T-helper 1 cell treated with Interleukin-12 subunit alpha and Interleukin-12 subunit beta and Interleukin-4 antibody, amounts not matched to agents 30 ng/mL and 1 ng/mL, for 36 hours (primary cell): ENCODE measurements around the gene RBBP7. TPM values are rescaled to one million over a fixed set of nuclear protein-coding genes. Genes with fewer than 3 reads are reported as not detected.

Experiments used
- intact Hi-C: fragments of 100-400 bp; cut with micrococcal nuclease; formaldehyde crosslinking; loops from one replicate; pipeline ENCODE4 v1.15.1; 2024
- total RNA-seq: library from RNA; stranded (reverse); gene quantifications from 2 replicates; pipeline ENCODE4 v1.2.3, GENCODE V29; 2022

Gene RBBP7
- total RNA-seq, 1 donor from 2014 or later: 104 TPM

- intact Hi-C loops: loop anchor here (1.0 kb wide), 1 partner anchor 10 kb away; no protein-coding TSS in a partner anchor
Measured at GRCh38 chrX:16868920-16869319, 1.2 kb downstream of the RBBP7 start.

GRCh38 chrX:16867947-16868346 lies 2.2 kb downstream of the RBBP7 start:
- intact Hi-C loops: no loop called here

GRCh38 chrX:16862829-16863228 lies 7.3 kb downstream of the RBBP7 start:
- intact Hi-C loops: no loop called here

- intact Hi-C loops: loop anchor here (1.0 kb wide), 1 partner anchor 14 kb away; the partner anchor contains the start of gene RBBP7
Measured at GRCh38 chrX:16856744-16857143, 13.4 kb downstream of the RBBP7 start.

GRCh38 chrX:16856076-16856404 lies 14.1 kb downstream of the RBBP7 start:
- intact Hi-C loops: loop anchor here (1.0 kb wide), 1 partner anchor 14 kb away; the partner anchor contains the start of gene RBBP7

- intact Hi-C loops: loop anchor here (1.0 kb wide), 1 partner anchor 15 kb away; the partner anchor contains the start of gene RBBP7
Measured at GRCh38 chrX:16855363-16856075, 14.6 kb downstream of the RBBP7 start.

- intact Hi-C loops: no loop called here
Measured at GRCh38 chrX:16853537-16853936, 16.6 kb downstream of the RBBP7 start.

GRCh38 chrX:16852617-16853179 lies 17.5 kb downstream of the RBBP7 start:
- intact Hi-C loops: no loop called here

- intact Hi-C loops: no loop called here
Measured at GRCh38 chrX:16851827-16852226, 18.3 kb downstream of the RBBP7 start.

GRCh38 chrX:16851421-16851820 lies 18.7 kb downstream of the RBBP7 start:
- intact Hi-C loops: no loop called here

- intact Hi-C loops: no loop called here
Measured at GRCh38 chrX:16848541-16848940, 21.6 kb downstream of the RBBP7 start.

- intact Hi-C loops: no loop called here
Measured at GRCh38 chrX:16845686-16846085, 24.5 kb downstream of the RBBP7 start.

- intact Hi-C loops: no loop called here
Measured at GRCh38 chrX:16843208-16843909, 26.8 kb downstream of the RBBP7 start.

- intact Hi-C loops: no loop called here
Measured at GRCh38 chrX:16842684-16843083, 27.5 kb downstream of the RBBP7 start.

GRCh38 chrX:16839852-16840460 lies 30.2 kb downstream of the RBBP7 start:
- intact Hi-C loops: no loop called here

GRCh38 chrX:16839219-16839851 lies 30.8 kb downstream of the RBBP7 start:
- intact Hi-C loops: no loop called here

GRCh38 chrX:16838202-16839066 lies 31.7 kb downstream of the RBBP7 start:
- intact Hi-C loops: no loop called here

GRCh38 chrX:16836371-16836770 lies 33.8 kb downstream of the RBBP7 start:
- intact Hi-C loops: no loop called here

- intact Hi-C loops: no loop called here
Measured at GRCh38 chrX:16834806-16835205, 35.4 kb downstream of the RBBP7 start.

- intact Hi-C loops: no loop called here
Measured at GRCh38 chrX:16832301-16832700, 37.9 kb downstream of the RBBP7 start.
